Gastroesophageal sphincter (tissue), 4 donors: ENCODE data around the gene DDIT4. TPM values are rescaled to one million over a fixed set of nuclear protein-coding genes. Genes with fewer than 3 reads are reported as not detected.

Experiments
- ATAC-seq: fragments of 150-250 bp; one replicate; pipeline ENCODE4 v1.9.1; 2016; ENCODE audit warnings: mild to moderate bottlenecking, moderate library complexity
- H3K27ac ChIP-seq, 4 donors: fragments of 200-600 bp; sonication (generic) in 3 of 4; 1 replicate in 3 of 4; 2 replicates in 1 of 4; pipeline ENCODE4 v1.5.1; 2016 to 2019
- H3K27me3 ChIP-seq: fragments of 200-600 bp; sonication (generic); one replicate; pipeline ENCODE4 v1.5.1; 2019
- H3K36me3 ChIP-seq, 2 donors: fragments of 200-600 bp; sonication (generic); one replicate each; pipeline ENCODE4 v1.5.1; 2019; ENCODE audit warnings: control low read depth in 1 of 2
- H3K4me1 ChIP-seq, 3 donors: fragments of 200-600 bp; sonication (generic); 1 replicate in 2 of 3; 2 replicates in 1 of 3; pipeline ENCODE4 v1.5.1; 2016 to 2019; ENCODE audit warnings: control low read depth in 2 of 3
- H3K4me3 ChIP-seq, 2 donors: fragments of 200-600 bp; sonication (generic); one replicate each; pipeline ENCODE4 v1.5.1; 2019; ENCODE audit warnings: mild to moderate bottlenecking in 1 of 2, moderate library complexity in 1 of 2
- H3K9me3 ChIP-seq, 3 donors: fragments of 200-600 bp; sonication (generic); one replicate each; pipeline ENCODE4 v1.5.1; 2017 to 2019; ENCODE audit warnings: control low read depth in 2 of 3
- CTCF ChIP-seq, 4 experiments: fragments of 200-600 bp in 2 of 4; fragments of 450-650 bp in 2 of 4; sonication (generic) in 1 of 4; IDR thresholded peaks; one replicate each; pipeline ENCODE4 v1.5.1; 2017 to 2019; ENCODE audit warnings: antibody characterized with exemption in 4 of 4, mild to moderate bottlenecking in 2 of 4, moderate library complexity in 2 of 4
- EP300 ChIP-seq: sonication (generic); formaldehyde crosslinking; IDR thresholded peaks from one replicate; pipeline ENCODE4 v1.6.1; 2017; ENCODE audit warnings: antibody characterized with exemption, mild to moderate bottlenecking
- POLR2A ChIP-seq, 2 donors: fragments of 450-650 bp; IDR thresholded peaks; one replicate each; pipeline ENCODE4 v1.6.1; 2017; ENCODE audit warnings: antibody characterized with exemption in 2 of 2, mild to moderate bottlenecking in 2 of 2, moderate library complexity in 1 of 2
- POLR2AphosphoS5 ChIP-seq: sonication (generic); formaldehyde crosslinking; IDR thresholded peaks from one replicate; pipeline ENCODE4 v1.6.1; 2017; ENCODE audit warnings: antibody characterized with exemption
- WGBS, 2 donors: methylation state at CpG; one replicate each; pipeline ENCODE4 v1.1.5; 2018; ENCODE audit warnings: low coverage in 1 of 2; 5-methylcytosine and 5-hydroxymethylcytosine counted together
- total RNA-seq, 4 donors: library from RNA; depleted of rRNA; stranded (reverse); fragments of >200 nt; gene quantifications; one replicate each; pipeline ENCODE4 v1.1.0, GENCODE V29; 2016

The DDIT4 gene
- total RNA-seq, 4 donors from 2014 or later = 129 to 189 (median 133) TPM

- WGBS, 2 donors = no CpG with 5 or more reads among the region's 1 CpG
- no peaks in the 10 kb centered on the region for H3K9me3 ChIP-seq
- no peaks in the 10 kb centered on the region for H3K27me3 ChIP-seq
- H3K4me3 ChIP-seq = no peak overlapping the region
- peaks cover 54 to 100% (median 91%) of the 10 kb centered on the region in 3 donors for H3K4me1 ChIP-seq
- peak overlapping the region; percentile 66 to 94 (median 89) for H3K27ac ChIP-seq
- ATAC-seq = peak; percentile 39
- H3K36me3 ChIP-seq = no peaks in the 10 kb centered on the region
- no peak for TF ChIP-seq EP300
- peak; percentile 56 for TF ChIP-seq POLR2AphosphoS5
- TF ChIP-seq POLR2A (IDR thresholded peaks at IDR 0.05) = no peak
Observed at GRCh38 chr10:72250666-72251065, 23.1 kb upstream of the DDIT4 start.

GRCh38 chr10:72251635-72252034 lies 22.1 kb upstream of the DDIT4 start:
- no peak for ATAC-seq
- no peaks in the 10 kb centered on the region for H3K9me3 ChIP-seq
- no peak for TF ChIP-seq EP300
- no peak for TF ChIP-seq CTCF (IDR thresholded peaks at IDR 0.05)
- TF ChIP-seq POLR2AphosphoS5 = no peak
- no peak overlapping the region for H3K4me3 ChIP-seq
- peak overlapping the region in 3 of 4 donors; percentile 86 to 94 (median 92) for H3K27ac ChIP-seq
- H3K27me3 ChIP-seq = no peaks in the 10 kb centered on the region
- 70 to 94% methylated on average over 2 to 6 of the region's 6 CpGs for WGBS, 2 donors
- H3K36me3 ChIP-seq = no peaks in the 10 kb centered on the region
- H3K4me1 ChIP-seq = peaks cover 45 to 100% (median 91%) of the 10 kb centered on the region in 3 donors

- no peaks in the 10 kb centered on the region for H3K9me3 ChIP-seq
- H3K4me1 ChIP-seq = peaks cover 32 to 96% (median 86%) of the 10 kb centered on the region in 3 donors
- no peaks in the 10 kb centered on the region for H3K36me3 ChIP-seq
- 56 to 60% methylated on average over 1 of the region's 3 CpGs for WGBS, 2 donors
- TF ChIP-seq CTCF (IDR thresholded peaks at IDR 0.05) = no peak
- no peak for TF ChIP-seq POLR2AphosphoS5
- no peak for TF ChIP-seq POLR2A (IDR thresholded peaks at IDR 0.05)
- no peak for TF ChIP-seq EP300
- H3K27me3 ChIP-seq = no peaks in the 10 kb centered on the region
- H3K27ac ChIP-seq = peak overlapping the region; percentile 84 to 96 (median 93)
- ATAC-seq = no peak
- H3K4me3 ChIP-seq = no peak overlapping the region
Observed at GRCh38 chr10:72252972-72253371, 20.8 kb upstream of the DDIT4 start.

- no peaks in the 10 kb centered on the region for H3K36me3 ChIP-seq
- H3K27ac ChIP-seq = peak overlapping the region; percentile 84 to 96 (median 93)
- peaks cover 31 to 94% (median 80%) of the 10 kb centered on the region in 3 donors for H3K4me1 ChIP-seq
- no peak for ATAC-seq
- H3K9me3 ChIP-seq = no peaks in the 10 kb centered on the region
- TF ChIP-seq POLR2AphosphoS5 = no peak
- TF ChIP-seq CTCF (IDR thresholded peaks at IDR 0.05) = no peak
- no peak for TF ChIP-seq POLR2A (IDR thresholded peaks at IDR 0.05)
- TF ChIP-seq EP300 = no peak
- H3K27me3 ChIP-seq = no peaks in the 10 kb centered on the region
- 82 to 91% methylated on average over 5 to 6 of the region's 7 CpGs for WGBS, 2 donors
- H3K4me3 ChIP-seq = no peak overlapping the region
Observed at GRCh38 chr10:72253578-72253977, 20.1 kb upstream of the DDIT4 start.

GRCh38 chr10:72254813-72255568 lies 18.7 kb upstream of the DDIT4 start:
- peaks cover 28 to 94% (median 76%) of the 10 kb centered on the region in 3 donors for H3K4me1 ChIP-seq
- H3K36me3 ChIP-seq = no peaks in the 10 kb centered on the region
- peak overlapping the region in 1 of 2 donors; percentile 14 for H3K4me3 ChIP-seq
- TF ChIP-seq CTCF (IDR thresholded peaks at IDR 0.05) = no peak
- peak; percentile 99 for TF ChIP-seq POLR2AphosphoS5
- peak; percentile 75 for TF ChIP-seq EP300
- peak in 1 of 2 donors; percentile 16 for TF ChIP-seq POLR2A (IDR thresholded peaks at IDR 0.05)
- peak overlapping the region; percentile 84 to 96 (median 93) for H3K27ac ChIP-seq
- H3K9me3 ChIP-seq = no peaks in the 10 kb centered on the region
- ATAC-seq = peak; percentile 93
- 0 to 2% methylated on average over 1 to 9 of the region's 15 CpGs for whole genome bisulfite sequencing, 2 donors
- H3K27me3 ChIP-seq = no peaks in the 10 kb centered on the region
